Activated CD8-positive, alpha-beta memory T cell treated with anti-CD3 and anti-CD28 coated beads, Interleukin-2, amount 50 U/mL, for 1 hour (primary cell): ENCODE measurements around the gene SDF2L1.

ENCODE experiments used
- DNase-seq: peaks from one replicate; pipeline ENCODE4 v3.0.0-alpha.2; 2020; ENCODE audit errors: extremely low read depth

SDF2L1 gene

DNA sequence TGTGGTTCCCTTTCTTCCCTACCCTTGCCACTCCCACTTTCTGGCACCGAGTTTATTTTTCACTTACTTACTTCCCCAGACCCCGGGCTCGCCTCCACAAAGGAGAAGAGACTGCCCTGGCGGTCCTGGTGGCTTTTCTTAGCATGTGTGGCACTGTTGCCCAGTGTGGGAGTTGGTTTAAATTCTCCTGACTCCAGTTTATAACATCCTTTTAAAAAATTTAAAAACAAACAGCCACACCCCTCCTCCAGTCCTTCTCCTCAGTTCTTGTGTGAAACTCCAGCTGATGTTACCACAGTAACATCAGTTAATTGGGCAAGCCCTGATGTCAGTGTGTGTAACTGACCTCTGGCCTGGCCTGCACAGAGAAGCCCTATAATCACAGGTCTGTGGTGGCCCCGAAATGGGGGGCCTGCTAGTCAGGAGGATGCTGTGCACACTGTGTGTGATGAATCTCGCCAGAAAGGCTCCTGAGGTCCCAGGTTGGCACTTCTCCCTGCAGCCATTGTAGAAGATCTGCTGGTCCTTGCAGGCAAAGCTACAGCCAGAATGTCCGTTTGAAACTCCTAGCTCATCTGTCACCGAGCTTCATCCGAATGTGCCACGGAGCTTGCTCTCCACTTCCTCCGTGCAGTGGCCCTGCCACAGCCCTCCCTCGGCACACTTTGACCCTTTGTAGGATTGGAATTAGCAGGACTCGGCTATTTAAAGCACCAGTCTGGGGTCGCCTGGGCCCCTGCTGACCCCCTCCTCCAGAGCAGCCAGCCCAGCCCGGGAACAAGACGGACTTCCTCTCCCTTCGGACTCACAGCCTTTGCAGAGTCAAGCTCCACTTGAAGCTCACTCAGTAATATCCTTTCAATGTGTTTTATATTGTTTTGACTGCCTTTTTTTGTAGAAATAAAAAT lies 19.8 kb upstream of the SDF2L1 start:
- no peak for DNase-seq

- no peak for DNase-seq
Measured at GRCh38 chr22:21622919-21623647, 19.0 kb upstream of the SDF2L1 start.

GRCh38 chr22:21623648-21623970 lies 18.5 kb upstream of the SDF2L1 start:
- no peak for DNase-seq

- DNase-seq, result no peak
Measured at GRCh38 chr22:21624120-21624879, 17.8 kb upstream of the SDF2L1 start.

GRCh38 chr22:21624880-21625791 lies 17.0 kb upstream of the SDF2L1 start:
- DNase-seq, result no peak

GRCh38 chr22:21626073-21626734 lies 15.9 kb upstream of the SDF2L1 start:
- no peak for DNase-seq

- no peak for DNase-seq
Measured at GRCh38 chr22:21626735-21627469, 15.2 kb upstream of the SDF2L1 start.

- no peak for DNase-seq
Measured at GRCh38 chr22:21628386-21629254, 13.5 kb upstream of the SDF2L1 start.

DNA sequence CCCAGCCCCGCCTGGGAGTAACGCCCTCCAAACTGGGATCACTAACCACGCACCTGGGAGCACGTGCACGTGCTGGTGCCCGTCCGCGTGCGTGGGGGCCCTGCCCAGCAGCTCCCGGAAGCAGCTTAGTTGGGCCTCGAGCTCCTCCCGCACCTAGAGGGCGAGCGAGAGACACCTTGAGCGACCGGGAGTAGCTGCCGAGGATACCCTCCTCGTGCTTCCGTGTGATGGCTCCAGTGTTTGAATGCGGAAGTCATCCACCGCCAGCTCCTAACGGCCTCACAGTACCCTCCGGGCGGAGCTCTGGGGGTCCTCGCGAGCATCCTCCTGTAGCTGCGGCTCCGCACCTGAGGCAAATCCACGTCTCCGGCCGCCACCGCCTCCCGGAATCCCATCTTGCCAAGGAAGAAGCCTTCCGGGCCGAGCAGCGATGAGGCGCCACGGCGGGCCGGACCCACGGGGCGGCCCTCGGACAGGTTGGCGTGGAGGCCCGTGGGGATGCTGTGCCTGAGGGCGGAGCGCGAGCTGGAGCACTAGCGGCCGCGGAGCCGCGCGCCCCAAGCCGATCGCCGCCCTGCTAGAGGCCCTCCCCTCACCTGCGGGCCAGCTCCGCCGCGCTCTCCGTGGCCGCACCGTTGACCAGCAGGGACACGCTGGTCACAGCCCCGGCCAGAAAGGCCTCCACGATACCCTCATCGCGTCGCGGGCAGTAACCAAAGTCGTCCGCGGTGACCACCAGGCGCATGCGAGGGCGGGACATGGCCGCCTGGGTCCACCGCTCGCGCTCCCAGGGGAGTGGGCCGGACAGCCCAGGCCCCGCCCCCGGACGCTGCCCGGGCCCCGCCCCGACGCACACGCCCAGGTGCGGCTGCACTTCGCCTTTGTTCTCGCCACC lies 12.6 kb upstream of the SDF2L1 start, which contains the start of gene YDJC:
Gene YDJC, minus strand, starts transcription at position 768 of the 895 bp plus-strand sequence. Its CDS starts 8 bp downstream, at position 760.
- DNase-seq, result peak; percentile 83

DNA sequence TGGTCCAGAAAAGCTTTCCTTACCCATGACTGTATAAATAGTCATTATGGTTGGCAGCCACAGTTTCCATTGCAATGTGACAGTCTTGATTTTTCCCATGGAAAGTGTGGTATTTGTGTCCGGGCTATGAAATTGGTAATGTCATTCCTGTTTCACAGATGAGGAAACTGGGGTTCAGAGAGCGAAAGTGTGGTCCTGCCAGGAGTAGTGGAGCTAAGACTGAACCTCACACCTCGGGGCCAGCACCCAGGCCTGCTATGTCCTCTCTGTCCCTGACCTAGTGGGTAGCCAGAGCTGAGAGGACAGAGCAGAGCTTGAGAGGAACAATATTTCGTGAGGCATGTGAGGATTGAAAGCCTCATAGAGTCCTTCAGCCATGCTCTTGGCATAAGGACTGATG lies 11.1 kb upstream of the SDF2L1 start:
- DNase-seq, result no peak

GRCh38 chr22:21632237-21632895 lies 9.7 kb upstream of the SDF2L1 start, which contains the start of gene CCDC116:
Gene CCDC116 (plus strand): TSS chr22:21632760. CDS start chr22:21633182, 422 bp downstream.
- DNase-seq, result no peak

GRCh38 chr22:21632931-21633330 lies 9.2 kb upstream of the SDF2L1 start:
- DNase-seq, result no peak

DNA sequence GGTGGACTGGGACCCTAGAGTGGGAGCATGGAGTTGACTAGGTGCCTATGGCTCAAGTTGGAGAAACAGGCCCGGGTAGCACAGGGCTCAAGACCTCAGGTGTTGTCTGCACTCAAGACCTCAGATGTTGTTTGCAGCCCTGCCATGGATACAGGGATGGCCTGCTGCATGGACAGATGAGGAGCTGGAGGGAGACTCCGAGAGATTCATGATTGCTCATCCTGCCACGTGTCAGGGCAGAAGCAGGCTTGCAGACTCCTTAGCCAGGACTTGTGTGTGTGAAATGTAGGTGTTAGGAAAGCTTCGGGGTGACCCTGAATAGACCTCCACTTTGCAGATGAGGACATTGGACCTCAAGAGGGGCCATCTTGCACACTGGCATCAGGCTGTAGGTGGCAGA lies 8.6 kb upstream of the SDF2L1 start:
- no peak for DNase-seq

- DNase-seq, result no peak
Measured at GRCh38 chr22:21634081-21634480, 8.0 kb upstream of the SDF2L1 start.

DNA sequence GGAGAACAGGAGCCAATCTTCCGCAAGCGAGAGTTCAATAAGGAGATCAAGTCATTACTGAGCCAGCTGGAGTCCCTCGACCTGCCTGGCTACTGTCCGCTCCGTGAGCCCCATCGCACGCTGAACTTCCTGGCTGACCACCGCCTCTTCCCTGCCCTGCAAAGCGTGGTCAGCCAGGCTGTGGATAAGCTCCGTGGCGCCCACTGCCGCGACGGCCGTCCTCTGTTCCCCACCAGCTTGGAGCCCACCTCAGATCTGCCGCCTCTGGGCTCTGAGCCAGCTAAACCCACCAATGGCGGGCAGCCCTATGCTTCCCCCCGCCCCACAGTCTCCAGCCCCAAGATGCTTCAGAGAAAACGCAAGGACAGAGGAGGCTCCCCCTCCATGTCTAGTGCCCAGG lies 7.3 kb upstream of the SDF2L1 start:
- no peak for DNase-seq

DNA sequence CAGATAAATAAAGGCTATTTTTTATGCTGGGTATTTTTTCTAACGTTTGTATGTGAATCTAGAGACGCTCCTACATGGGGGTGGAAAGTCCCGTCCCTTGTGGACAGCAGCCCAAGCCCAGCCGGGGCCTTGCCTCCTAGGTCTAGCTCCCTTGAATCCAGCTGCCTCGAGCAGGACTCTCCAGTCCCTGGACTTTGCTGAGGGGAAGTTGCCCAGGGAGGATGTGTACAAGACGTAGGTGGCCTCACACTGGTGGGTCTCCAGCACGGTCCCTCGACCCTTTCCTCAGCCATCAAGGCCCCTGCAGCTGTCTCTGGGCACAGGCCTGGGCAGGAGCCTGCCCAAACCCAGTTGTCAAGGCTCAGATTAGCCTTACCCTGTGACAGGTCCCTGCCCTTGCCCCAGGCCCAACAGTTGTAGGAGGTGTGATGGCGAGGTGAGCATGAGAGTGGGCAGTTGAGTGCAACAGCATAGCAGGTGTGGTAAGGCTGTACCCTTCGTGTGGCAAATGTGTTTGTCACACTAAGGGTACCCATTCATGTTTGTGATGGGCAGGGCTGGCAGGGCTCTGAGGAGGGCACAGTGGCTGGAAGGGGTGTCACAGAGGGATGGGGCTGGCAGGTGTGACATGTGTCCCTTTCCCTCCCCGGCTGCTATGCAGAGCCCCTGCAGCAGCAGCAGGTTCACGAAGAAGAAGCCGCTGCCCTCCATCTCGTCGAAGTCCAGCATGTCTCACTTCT lies 6.2 kb upstream of the SDF2L1 start:
- no peak for DNase-seq
